Measurements from ENCODE around the gene SEMG2.

- TF ChIP-seq CTCF (IDR thresholded peaks at IDR 0.05) (no peak), POLR2A (IDR thresholded peaks at IDR 0.05) (no peak)
These were observed 32.0 kb upstream of the SEMG2 start for GRCh38 chr20:45189067-45189609.
